ENCODE measurements around the gene SMIM7.
"Not testable (repeated sequence)": the region's sequence is repeated elsewhere in the genome, so short reads cannot be mapped to it uniquely, and the experiment has no call there.

Gene SMIM7

GRCh38 chr19:16654627-16655026 lies 5.3 kb downstream of the SMIM7 start:
- DNase-seq (ENCODE audit: low spot score) = no peak

- no peak for DNase-seq (ENCODE audit: low spot score)
These were observed 5.8 kb downstream of the SMIM7 start for GRCh38 chr19:16654140-16654539.

GRCh38 chr19:16652854-16653253 lies 7.1 kb downstream of the SMIM7 start:
- no peak for DNase-seq (ENCODE audit: low spot score)

- DNase-seq (ENCODE audit: low spot score) = not testable (repeated sequence)
These were observed 8.3 kb downstream of the SMIM7 start for GRCh38 chr19:16651421-16652188.

- no peak for DNase-seq (ENCODE audit: low spot score)
These were observed 9.1 kb downstream of the SMIM7 start for GRCh38 chr19:16650821-16651220.

- no peak for DNase-seq (ENCODE audit: low spot score)
These were observed 10.2 kb downstream of the SMIM7 start for GRCh38 chr19:16649734-16650133.

GRCh38 chr19:16645140-16645539 lies 14.8 kb downstream of the SMIM7 start:
- peak; percentile 98 for DNase-seq (ENCODE audit: low spot score)

- no peak for DNase-seq (ENCODE audit: low spot score)
These were observed 18.2 kb downstream of the SMIM7 start for GRCh38 chr19:16641695-16642094.

GRCh38 chr19:16640951-16641350 lies 19.0 kb downstream of the SMIM7 start:
- no peak for DNase-seq (ENCODE audit: low spot score)

- no peak for DNase-seq (ENCODE audit: low spot score)
These were observed 21.3 kb downstream of the SMIM7 start for GRCh38 chr19:16638666-16639065.

GRCh38 chr19:16637535-16637934 lies 22.4 kb downstream of the SMIM7 start:
- no peak for DNase-seq (ENCODE audit: low spot score)

GRCh38 chr19:16631465-16631864 lies 28.5 kb downstream of the SMIM7 start:
- DNase-seq (ENCODE audit: low spot score) = no peak

- DNase-seq (ENCODE audit: low spot score) = no peak
These were observed 30.8 kb downstream of the SMIM7 start for GRCh38 chr19:16628984-16629691.

- peak; percentile 94 for DNase-seq (ENCODE audit: low spot score)
These were observed 31.6 kb downstream of the SMIM7 start, which contains the start of gene MED26 for GRCh38 chr19:16628183-16628983. Gene MED26, minus strand, starts transcription at chr19:16628204. Its CDS starts 261 bp downstream, at chr19:16627943.

GRCh38 chr19:16627928-16628182 lies 32.1 kb downstream of the SMIM7 start:
- DNase-seq (ENCODE audit: low spot score) = no peak

GRCh38 chr19:16627193-16627927 lies 32.6 kb downstream of the SMIM7 start:
- no peak for DNase-seq (ENCODE audit: low spot score)

GRCh38 chr19:16626796-16627192 lies 33.1 kb downstream of the SMIM7 start:
- DNase-seq (ENCODE audit: low spot score) = no peak

- DNase-seq (ENCODE audit: low spot score) = no peak
These were observed 34.6 kb downstream of the SMIM7 start for GRCh38 chr19:16625163-16625958.

- DNase-seq (ENCODE audit: low spot score) = no peak
These were observed 35.7 kb downstream of the SMIM7 start for GRCh38 chr19:16624236-16624635.

GRCh38 chr19:16623576-16623975 lies 36.4 kb downstream of the SMIM7 start:
- no peak for DNase-seq (ENCODE audit: low spot score)

GRCh38 chr19:16623066-16623465 lies 36.9 kb downstream of the SMIM7 start:
- no peak for DNase-seq (ENCODE audit: low spot score)
